ENCODE results near the gene PRIMA1.

Gene PRIMA1

DNA sequence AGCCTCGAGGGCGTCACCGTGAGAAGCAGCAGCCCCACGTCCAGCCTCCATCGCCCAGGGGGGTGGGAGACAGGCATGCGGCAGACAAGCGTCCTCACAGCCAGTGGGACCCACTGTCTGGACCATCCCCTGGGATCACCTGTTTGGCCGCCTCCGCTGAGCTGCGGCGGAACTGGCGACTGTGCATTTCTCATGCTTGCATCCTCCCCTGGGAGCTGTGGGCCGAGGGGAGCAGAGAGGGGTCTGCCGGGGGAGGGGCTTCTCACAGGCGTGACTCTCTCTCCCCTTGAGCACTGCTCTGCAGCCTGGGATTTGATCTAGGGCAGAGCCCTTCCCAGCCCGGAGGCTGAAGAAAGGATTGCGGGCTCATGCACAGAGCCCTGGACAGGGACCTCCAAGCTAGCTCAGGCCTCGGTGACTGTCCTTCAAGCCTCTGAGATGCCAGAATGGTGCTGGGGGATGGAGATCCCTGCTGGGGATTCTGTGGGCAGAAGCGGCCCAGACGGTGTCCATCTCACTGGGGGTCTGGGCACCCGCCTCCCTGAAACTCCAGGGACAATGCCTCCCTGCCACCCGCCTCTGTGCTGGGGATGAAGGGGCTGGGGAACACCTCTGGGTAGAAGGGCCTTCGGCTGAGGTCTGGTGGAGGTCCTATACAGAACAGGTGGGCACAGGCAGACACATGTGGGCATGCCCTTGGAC lies 61.1 kb downstream of the PRIMA1 start:
- no peaks in the 10 kb centered on the region for H4K20me1 ChIP-seq (ENCODE audit: control insufficient read depth, insufficient read depth, low read depth, low read length)
- no peaks in the 10 kb centered on the region for H3K79me2 ChIP-seq (ENCODE audit: control insufficient read depth, low read length)
- H3K27ac ChIP-seq (ENCODE audit: low read depth, low read length): no peak overlapping the region
- no peaks in the 10 kb centered on the region for H3K4me1 ChIP-seq (ENCODE audit: control insufficient read depth, low read length)
- H3K36me3 ChIP-seq (ENCODE audit: control insufficient read depth, low read length): no peaks in the 10 kb centered on the region
- no peak overlapping the region for H3K4me3 ChIP-seq (ENCODE audit: low read length)
- H3F3A ChIP-seq (ENCODE audit: control insufficient read depth, insufficient read depth): no peaks in the 10 kb centered on the region
- H3K9me3 ChIP-seq (ENCODE audit: control insufficient read depth, insufficient read depth, low read length): no peaks in the 10 kb centered on the region
- H3K4me2 ChIP-seq (ENCODE audit: low read length): no peak overlapping the region
- H3K27me3 ChIP-seq (ENCODE audit: control insufficient read depth, low read length): no peaks in the 10 kb centered on the region
- no peaks in the 10 kb centered on the region for H3K9me2 ChIP-seq (replicated peaks; ENCODE audit: control insufficient read depth, low read length)
- TF ChIP-seq, protein P1, sequence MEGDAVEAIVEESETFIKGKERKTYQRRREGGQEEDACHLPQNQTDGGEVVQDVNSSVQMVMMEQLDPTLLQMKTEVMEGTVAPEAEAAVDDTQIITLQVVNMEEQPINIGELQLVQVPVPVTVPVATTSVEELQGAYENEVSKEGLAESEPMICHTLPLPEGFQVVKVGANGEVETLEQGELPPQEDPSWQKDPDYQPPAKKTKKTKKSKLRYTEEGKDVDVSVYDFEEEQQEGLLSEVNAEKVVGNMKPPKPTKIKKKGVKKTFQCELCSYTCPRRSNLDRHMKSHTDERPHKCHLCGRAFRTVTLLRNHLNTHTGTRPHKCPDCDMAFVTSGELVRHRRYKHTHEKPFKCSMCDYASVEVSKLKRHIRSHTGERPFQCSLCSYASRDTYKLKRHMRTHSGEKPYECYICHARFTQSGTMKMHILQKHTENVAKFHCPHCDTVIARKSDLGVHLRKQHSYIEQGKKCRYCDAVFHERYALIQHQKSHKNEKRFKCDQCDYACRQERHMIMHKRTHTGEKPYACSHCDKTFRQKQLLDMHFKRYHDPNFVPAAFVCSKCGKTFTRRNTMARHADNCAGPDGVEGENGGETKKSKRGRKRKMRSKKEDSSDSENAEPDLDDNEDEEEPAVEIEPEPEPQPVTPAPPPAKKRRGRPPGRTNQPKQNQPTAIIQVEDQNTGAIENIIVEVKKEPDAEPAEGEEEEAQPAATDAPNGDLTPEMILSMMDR (IDR thresholded peaks at IDR 0.05; ENCODE audit: low read depth, low read length, poor library complexity, severe bottlenecking): no peak
- no peak for TF ChIP-seq EZH2phosphoT487 (IDR thresholded peaks at IDR 0.05; ENCODE audit: borderline replicate concordance, low read length)

DNA sequence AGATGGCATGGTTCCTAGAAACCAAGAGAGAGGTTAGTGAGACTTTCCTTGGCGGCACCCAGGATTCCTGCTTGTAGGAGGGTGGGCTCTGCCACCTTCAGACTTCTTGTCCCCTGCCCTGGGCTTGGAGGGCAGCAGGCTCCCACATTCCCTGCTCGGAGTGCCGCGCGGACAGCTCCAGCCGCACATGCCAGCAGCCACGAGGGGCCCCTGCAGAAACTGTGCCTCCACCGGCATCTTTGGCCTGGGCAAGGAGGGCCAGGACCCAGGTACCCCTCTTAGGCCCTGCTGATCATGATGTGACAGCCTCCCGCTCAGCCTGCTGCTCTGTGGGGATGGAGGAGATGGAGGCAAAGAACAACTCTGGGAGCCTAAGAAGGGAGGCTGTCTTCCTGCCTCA lies 62.3 kb downstream of the PRIMA1 start:
- H3K36me3 ChIP-seq (ENCODE audit: control insufficient read depth, low read length): no peaks in the 10 kb centered on the region
- no peaks in the 10 kb centered on the region for H3K79me2 ChIP-seq (ENCODE audit: control insufficient read depth, low read length)
- H4K20me1 ChIP-seq (ENCODE audit: control insufficient read depth, insufficient read depth, low read depth, low read length): no peaks in the 10 kb centered on the region
- H3K9me3 ChIP-seq (ENCODE audit: control insufficient read depth, insufficient read depth, low read length): no peaks in the 10 kb centered on the region
- H3K9me2 ChIP-seq (replicated peaks; ENCODE audit: control insufficient read depth, low read length): no peaks in the 10 kb centered on the region
- TF ChIP-seq, protein P1 (IDR thresholded peaks at IDR 0.05; ENCODE audit: low read depth, low read length, poor library complexity, severe bottlenecking): no peak
- no peak for TF ChIP-seq EZH2phosphoT487 (IDR thresholded peaks at IDR 0.05; ENCODE audit: borderline replicate concordance, low read length)
- H3K4me2 ChIP-seq (ENCODE audit: low read length): no peak overlapping the region
- H3F3A ChIP-seq (ENCODE audit: control insufficient read depth, insufficient read depth): no peaks in the 10 kb centered on the region
- no peaks in the 10 kb centered on the region for H3K27me3 ChIP-seq (ENCODE audit: control insufficient read depth, low read length)
- H3K4me1 ChIP-seq (ENCODE audit: control insufficient read depth, low read length): no peaks in the 10 kb centered on the region
- no peak overlapping the region for H3K4me3 ChIP-seq (ENCODE audit: low read length)
- H3K27ac ChIP-seq (ENCODE audit: low read depth, low read length): no peak overlapping the region

DNA sequence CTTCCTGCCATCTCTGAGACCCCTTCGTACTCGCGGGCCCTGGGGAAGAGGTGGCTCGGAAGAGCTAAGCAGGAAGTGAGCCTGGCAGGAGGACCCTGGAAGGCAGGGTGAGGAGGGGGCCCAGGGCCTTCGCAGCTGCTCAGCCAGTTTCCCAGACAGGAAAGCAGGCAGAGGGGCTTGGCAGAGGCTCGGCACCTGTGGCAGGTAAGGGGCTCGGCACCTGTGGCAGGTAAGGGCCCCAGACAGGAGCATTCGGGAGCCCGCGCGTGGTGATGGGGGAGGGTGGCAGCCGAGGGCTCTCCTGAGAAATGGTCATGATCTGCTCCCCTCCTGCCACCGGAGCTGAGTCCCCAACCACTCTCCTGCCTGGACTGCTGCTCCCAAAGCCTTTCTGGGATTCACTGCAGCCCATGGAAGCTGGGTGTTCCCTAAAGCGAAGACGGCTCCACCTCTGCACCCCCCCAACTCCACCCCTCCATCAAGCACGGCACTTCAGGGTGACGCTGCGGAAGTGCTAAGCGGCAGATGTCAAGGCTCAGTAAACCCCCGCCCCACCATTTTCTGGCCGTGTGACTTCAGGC lies 63.2 kb downstream of the PRIMA1 start:
- H4K20me1 ChIP-seq (ENCODE audit: control insufficient read depth, insufficient read depth, low read depth, low read length): no peaks in the 10 kb centered on the region
- H3K27ac ChIP-seq (ENCODE audit: low read depth, low read length): no peak overlapping the region
- H3K9me2 ChIP-seq (replicated peaks; ENCODE audit: control insufficient read depth, low read length): no peaks in the 10 kb centered on the region
- TF ChIP-seq, protein P1 (IDR thresholded peaks at IDR 0.05; ENCODE audit: low read depth, low read length, poor library complexity, severe bottlenecking): no peak
- TF ChIP-seq EZH2phosphoT487 (IDR thresholded peaks at IDR 0.05; ENCODE audit: borderline replicate concordance, low read length): no peak
- H3K9me3 ChIP-seq (ENCODE audit: control insufficient read depth, insufficient read depth, low read length): no peaks in the 10 kb centered on the region
- no peaks in the 10 kb centered on the region for H3K4me1 ChIP-seq (ENCODE audit: control insufficient read depth, low read length)
- no peaks in the 10 kb centered on the region for H3K79me2 ChIP-seq (ENCODE audit: control insufficient read depth, low read length)
- H3K4me3 ChIP-seq (ENCODE audit: low read length): no peak overlapping the region
- H3K4me2 ChIP-seq (ENCODE audit: low read length): no peak overlapping the region
- no peaks in the 10 kb centered on the region for H3F3A ChIP-seq (ENCODE audit: control insufficient read depth, insufficient read depth)
- H3K27me3 ChIP-seq (ENCODE audit: control insufficient read depth, low read length): no peaks in the 10 kb centered on the region
- H3K36me3 ChIP-seq (ENCODE audit: control insufficient read depth, low read length): no peaks in the 10 kb centered on the region
